ENCODE results near the gene MALL. TPM values are rescaled to one million over a fixed set of nuclear protein-coding genes. Genes with fewer than 3 reads are reported as not detected.

Gene MALL
- total and polyA plus RNA-seq, 4 donors: 6.2 to 32.8 (median 20.8) TPM

DNA sequence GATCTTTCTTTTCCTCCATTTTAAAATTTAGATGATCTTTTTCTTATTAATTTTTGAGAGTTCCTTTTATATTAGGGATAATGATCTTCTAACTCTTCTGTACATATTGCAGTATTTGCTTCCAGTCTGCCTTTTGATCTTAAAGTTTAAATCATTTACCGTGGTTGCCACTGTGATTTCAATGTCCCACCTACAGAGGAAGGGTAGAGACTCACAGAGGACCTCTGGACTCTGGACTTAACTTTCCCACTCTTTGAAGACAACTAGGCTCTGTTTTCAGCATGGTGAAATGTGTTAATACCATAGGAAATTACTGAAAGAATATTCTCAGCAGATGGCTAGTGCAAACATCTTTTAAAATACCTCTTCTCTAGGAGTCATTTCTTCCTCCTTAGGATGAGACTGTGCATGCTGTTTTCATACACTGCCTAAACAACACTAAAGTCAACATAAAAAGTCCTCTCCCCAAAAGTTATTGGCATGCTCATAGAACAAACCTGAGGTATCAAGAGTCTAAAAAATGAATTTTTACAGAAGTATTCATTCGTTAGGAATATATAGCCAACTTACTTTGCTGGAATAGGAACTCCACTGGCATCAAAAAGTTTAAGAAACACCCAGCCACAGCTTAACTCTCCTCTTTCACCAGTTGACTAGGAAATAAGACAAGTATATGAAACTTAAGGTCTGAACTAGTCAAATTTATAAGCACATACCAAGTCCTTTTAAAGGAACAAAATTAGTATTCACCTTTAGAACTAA is 30.7 kb upstream of the MALL start:
- no peak overlapping the region for H3K4me3 ChIP-seq (ENCODE audit: low read length in 2 of 2)
- intact Hi-C loops (cut with DNase I): no loop called here
- H3K27ac ChIP-seq (ENCODE audit: low read depth in 1 of 2, low read length in 2 of 2): no peak overlapping the region
- no peaks in the 10 kb centered on the region for H3K9me3 ChIP-seq (ENCODE audit: control insufficient read depth, low read length)
- ATAC-seq (ENCODE audit: low FRiP score): no peak
- no peak for DNase-seq
- no peaks in the 10 kb centered on the region for H3K36me3 ChIP-seq (ENCODE audit: control insufficient read depth in 1 of 2, insufficient read depth in 2 of 2, low read length in 1 of 2)
- 91 to 97% methylated on average over 2 of the region's 2 CpGs for WGBS, 2 donors
- H3K4me1 ChIP-seq (ENCODE audit: control insufficient read depth in 1 of 2, insufficient read depth in 2 of 2, low read length in 2 of 2): no peaks in the 10 kb centered on the region
- H3K27me3 ChIP-seq (ENCODE audit: control insufficient read depth in 1 of 2, insufficient read depth in 2 of 2, low read length in 1 of 2): no peaks in the 10 kb centered on the region

DNA sequence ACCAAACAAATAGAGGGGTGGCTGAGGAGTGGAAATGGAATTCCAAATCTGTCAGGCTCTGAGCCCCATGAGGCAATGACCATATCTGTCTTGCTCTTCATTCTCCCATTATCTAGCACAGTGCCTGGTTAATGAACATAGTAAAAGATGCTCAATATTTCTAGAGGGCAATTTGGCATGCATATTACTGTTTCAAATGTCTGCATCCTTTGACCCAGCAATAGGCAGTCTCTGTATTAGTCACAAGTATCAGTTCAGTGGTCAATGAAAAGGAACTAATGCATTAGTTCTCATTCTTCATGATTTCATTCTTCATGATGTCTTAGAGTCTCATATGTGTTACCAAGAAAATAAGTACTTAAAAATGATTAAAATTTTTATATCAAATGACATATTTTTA is 28.4 kb upstream of the MALL start:
- Histone ChIP-seq H3K4me3 (ENCODE audit: low read length in 2 of 2) (no peak overlapping the region), H3K27me3 (ENCODE audit: control insufficient read depth in 1 of 2, insufficient read depth in 2 of 2, low read length in 1 of 2) (no peaks in the 10 kb centered on the region), H3K36me3 (ENCODE audit: control insufficient read depth in 1 of 2, insufficient read depth in 2 of 2, low read length in 1 of 2) (no peaks in the 10 kb centered on the region), H3K9me3 (ENCODE audit: control insufficient read depth, low read length) (no peaks in the 10 kb centered on the region), H3K27ac (ENCODE audit: low read depth in 1 of 2, low read length in 2 of 2) (no peak overlapping the region), H3K4me1 (ENCODE audit: control insufficient read depth in 1 of 2, insufficient read depth in 2 of 2, low read length in 2 of 2) (no peaks in the 10 kb centered on the region)
- ATAC-seq (ENCODE audit: low FRiP score) (no peak), DNase-seq (no peak)
- intact Hi-C loops (cut with DNase I): no loop called here

GRCh38 chr2:110140401-110140800 is 24.8 kb upstream of the MALL start:
- Histone ChIP-seq H3K27me3 (ENCODE audit: control insufficient read depth in 1 of 2, insufficient read depth in 2 of 2, low read length in 1 of 2) (no peaks in the 10 kb centered on the region), H3K4me3 (ENCODE audit: low read length in 2 of 2) (no peak overlapping the region), H3K36me3 (ENCODE audit: control insufficient read depth in 1 of 2, insufficient read depth in 2 of 2, low read length in 1 of 2) (no peaks in the 10 kb centered on the region), H3K27ac (ENCODE audit: low read depth in 1 of 2, low read length in 2 of 2) (no peak overlapping the region), H3K4me1 (ENCODE audit: control insufficient read depth in 1 of 2, insufficient read depth in 2 of 2, low read length in 2 of 2) (no peaks in the 10 kb centered on the region), H3K9me3 (ENCODE audit: control insufficient read depth, low read length) (no peaks in the 10 kb centered on the region)
- intact Hi-C loops (cut with DNase I): no loop called here
- ATAC-seq (ENCODE audit: low FRiP score) (no peak), DNase-seq (no peak)
- WGBS, 2 donors: 67 to 87% methylated on average over 1 of the region's 1 CpG

GRCh38 chr2:110134025-110134424 is 18.4 kb upstream of the MALL start:
- ATAC-seq (ENCODE audit: low FRiP score) (no peak), DNase-seq (no peak)
- no peaks in the 10 kb centered on the region for H3K9me3 ChIP-seq (ENCODE audit: control insufficient read depth, low read length)
- H3K4me1 ChIP-seq (ENCODE audit: control insufficient read depth in 1 of 2, insufficient read depth in 2 of 2, low read length in 2 of 2): no peaks in the 10 kb centered on the region
- H3K36me3 ChIP-seq (ENCODE audit: control insufficient read depth in 1 of 2, insufficient read depth in 2 of 2, low read length in 1 of 2): no peaks in the 10 kb centered on the region
- intact Hi-C loops (cut with DNase I): no loop called here
- H3K27ac ChIP-seq (ENCODE audit: low read depth in 1 of 2, low read length in 2 of 2): no peak overlapping the region
- no peak overlapping the region for H3K4me3 ChIP-seq (ENCODE audit: low read length in 2 of 2)
- H3K27me3 ChIP-seq (ENCODE audit: control insufficient read depth in 1 of 2, insufficient read depth in 2 of 2, low read length in 1 of 2): no peaks in the 10 kb centered on the region

- Histone ChIP-seq H3K4me3 (ENCODE audit: low read length in 2 of 2) (no peak overlapping the region), H3K9me3 (ENCODE audit: control insufficient read depth, low read length) (no peaks in the 10 kb centered on the region), H3K27me3 (ENCODE audit: control insufficient read depth in 1 of 2, insufficient read depth in 2 of 2, low read length in 1 of 2) (no peaks in the 10 kb centered on the region), H3K4me1 (ENCODE audit: control insufficient read depth in 1 of 2, insufficient read depth in 2 of 2, low read length in 2 of 2) (no peaks in the 10 kb centered on the region), H3K27ac (ENCODE audit: low read depth in 1 of 2, low read length in 2 of 2) (no peak overlapping the region), H3K36me3 (ENCODE audit: control insufficient read depth in 1 of 2, insufficient read depth in 2 of 2, low read length in 1 of 2) (no peaks in the 10 kb centered on the region)
- WGBS, 2 donors: 84 to 87% methylated on average over 2 of the region's 2 CpGs
- intact Hi-C loops (cut with DNase I): no loop called here
- DNase-seq (no peak), ATAC-seq (ENCODE audit: low FRiP score) (no peak)
Observed at GRCh38 chr2:110131166-110131565, 15.5 kb upstream of the MALL start.

GRCh38 chr2:110130757-110131156 is 15.1 kb upstream of the MALL start:
- Histone ChIP-seq H3K4me1 (ENCODE audit: control insufficient read depth in 1 of 2, insufficient read depth in 2 of 2, low read length in 2 of 2) (no peaks in the 10 kb centered on the region), H3K27me3 (ENCODE audit: control insufficient read depth in 1 of 2, insufficient read depth in 2 of 2, low read length in 1 of 2) (no peaks in the 10 kb centered on the region), H3K36me3 (ENCODE audit: control insufficient read depth in 1 of 2, insufficient read depth in 2 of 2, low read length in 1 of 2) (no peaks in the 10 kb centered on the region), H3K27ac (ENCODE audit: low read depth in 1 of 2, low read length in 2 of 2) (no peak overlapping the region), H3K4me3 (ENCODE audit: low read length in 2 of 2) (no peak overlapping the region), H3K9me3 (ENCODE audit: control insufficient read depth, low read length) (no peaks in the 10 kb centered on the region)
- DNase-seq (no peak), ATAC-seq (ENCODE audit: low FRiP score) (no peak)
- WGBS, 2 donors: 80 to 86% methylated on average over 2 of the region's 2 CpGs
- intact Hi-C loops (cut with DNase I): no loop called here

DNA sequence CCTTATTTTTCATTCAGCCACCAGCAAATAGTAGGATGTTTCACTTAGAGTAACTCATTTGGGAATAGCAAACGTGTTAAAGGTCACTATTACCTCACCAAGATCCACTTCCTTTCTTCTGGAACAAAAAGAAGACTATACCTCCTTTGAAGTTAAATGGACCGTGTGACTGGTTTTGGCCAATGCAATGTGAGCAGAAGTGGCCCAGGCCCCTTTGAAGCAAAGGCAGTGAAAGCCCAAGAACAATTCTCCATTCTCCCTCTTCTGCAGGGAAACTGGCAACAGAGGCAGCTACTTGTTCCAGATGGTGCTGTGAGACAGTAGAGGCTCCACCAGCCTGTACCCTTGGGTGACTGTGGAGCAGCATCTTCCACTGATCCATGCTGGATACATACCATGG is 11.3 kb upstream of the MALL start:
- ATAC-seq (ENCODE audit: low FRiP score): no peak
- H3K4me3 ChIP-seq (ENCODE audit: low read length in 2 of 2): no peak overlapping the region

GRCh38 chr2:110126086-110126773 is 10.6 kb upstream of the MALL start:
- intact Hi-C loops (cut with DNase I): no loop called here
- Histone ChIP-seq H3K27me3 (ENCODE audit: control insufficient read depth in 1 of 2, insufficient read depth in 2 of 2, low read length in 1 of 2) (no peaks in the 10 kb centered on the region), H3K27ac (ENCODE audit: low read depth in 1 of 2, low read length in 2 of 2) (no peak overlapping the region), H3K36me3 (ENCODE audit: control insufficient read depth in 1 of 2, insufficient read depth in 2 of 2, low read length in 1 of 2) (no peaks in the 10 kb centered on the region), H3K4me3 (ENCODE audit: low read length in 2 of 2) (no peak overlapping the region), H3K9me3 (ENCODE audit: control insufficient read depth, low read length) (no peaks in the 10 kb centered on the region), H3K4me1 (ENCODE audit: control insufficient read depth in 1 of 2, insufficient read depth in 2 of 2, low read length in 2 of 2) (no peaks in the 10 kb centered on the region)
- 57 to 63% methylated on average over 4 of the region's 4 CpGs for WGBS, 2 donors
- no peak for DNase-seq
- ATAC-seq (ENCODE audit: low FRiP score): no peak

More for the DNA sequence above, 11.3 kb upstream of the MALL start:
- intact Hi-C loops (cut with DNase I): no loop called here
- Histone ChIP-seq H3K27ac (ENCODE audit: low read depth in 1 of 2, low read length in 2 of 2) (no peak overlapping the region), H3K9me3 (ENCODE audit: control insufficient read depth, low read length) (no peaks in the 10 kb centered on the region), H3K4me1 (ENCODE audit: control insufficient read depth in 1 of 2, insufficient read depth in 2 of 2, low read length in 2 of 2) (no peaks in the 10 kb centered on the region), H3K27me3 (ENCODE audit: control insufficient read depth in 1 of 2, insufficient read depth in 2 of 2, low read length in 1 of 2) (no peaks in the 10 kb centered on the region), H3K36me3 (ENCODE audit: control insufficient read depth in 1 of 2, insufficient read depth in 2 of 2, low read length in 1 of 2) (no peaks in the 10 kb centered on the region)
- DNase-seq: no peak
- WGBS, 2 donors: 78 to 84% methylated on average over 2 of the region's 2 CpGs

Data from aorta (tissue), 5 donors.